NCI-H1694 (cell line): ENCODE data around the gene LRP1B.

Experiments
- DNase-seq: peaks from one replicate; lab custom pipeline; 2025; lab: John Stamatoyannopoulos, UW

Gene LRP1B

GRCh38 chr2:141118836-141119235, 1012.0 kb downstream of the LRP1B start:
- DNase-seq, result no peak

- DNase-seq, result no peak
Measured at GRCh38 chr2:141113301-141113700, 1017.5 kb downstream of the LRP1B start.

- DNase-seq, result no peak
Measured at GRCh38 chr2:141109633-141110032, 1021.2 kb downstream of the LRP1B start.

GRCh38 chr2:141105763-141106162, 1025.1 kb downstream of the LRP1B start:
- no peak for DNase-seq

GRCh38 chr2:141103216-141103615, 1027.6 kb downstream of the LRP1B start:
- DNase-seq, result no peak

GRCh38 chr2:141079231-141079630, 1051.6 kb downstream of the LRP1B start:
- DNase-seq, result no peak

GRCh38 chr2:141075753-141076152, 1055.1 kb downstream of the LRP1B start:
- no peak for DNase-seq

- DNase-seq, result no peak
Measured at GRCh38 chr2:141068053-141068682, 1062.6 kb downstream of the LRP1B start.

- no peak for DNase-seq
Measured at GRCh38 chr2:141065042-141065441, 1065.8 kb downstream of the LRP1B start.

- DNase-seq, result no peak
Measured at GRCh38 chr2:141063406-141063805, 1067.4 kb downstream of the LRP1B start.

GRCh38 chr2:141062443-141062842, 1068.4 kb downstream of the LRP1B start:
- DNase-seq, result no peak

GRCh38 chr2:141062031-141062430, 1068.8 kb downstream of the LRP1B start:
- DNase-seq, result no peak

- no peak for DNase-seq
Measured at GRCh38 chr2:141058556-141058955, 1072.3 kb downstream of the LRP1B start.

- no peak for DNase-seq
Measured at GRCh38 chr2:141055531-141055930, 1075.3 kb downstream of the LRP1B start.

- DNase-seq, result no peak
Measured at GRCh38 chr2:141048951-141049350, 1081.9 kb downstream of the LRP1B start.

GRCh38 chr2:141041281-141041680, 1089.5 kb downstream of the LRP1B start:
- no peak for DNase-seq

- DNase-seq, result no peak
Measured at GRCh38 chr2:141038341-141038740, 1092.5 kb downstream of the LRP1B start.

GRCh38 chr2:141037361-141037760, 1093.5 kb downstream of the LRP1B start:
- DNase-seq, result no peak

- DNase-seq, result no peak
Measured at GRCh38 chr2:141035846-141036420, 1094.9 kb downstream of the LRP1B start.

- no peak for DNase-seq
Measured at GRCh38 chr2:141029428-141030078, 1101.3 kb downstream of the LRP1B start.

GRCh38 chr2:141027221-141027620, 1103.6 kb downstream of the LRP1B start:
- DNase-seq, result no peak

- DNase-seq, result no peak
Measured at GRCh38 chr2:141021611-141022010, 1109.2 kb downstream of the LRP1B start.

- no peak for DNase-seq
Measured at GRCh38 chr2:141021109-141021508, 1109.7 kb downstream of the LRP1B start.

GRCh38 chr2:141020346-141020745, 1110.5 kb downstream of the LRP1B start:
- DNase-seq, result no peak
